Chondrocyte (in vitro differentiated cells): Measurements from ENCODE around the gene OXSR1. TPM values are rescaled to one million over a fixed set of nuclear protein-coding genes. Genes with fewer than 3 reads are reported as not detected.

ENCODE experiments used
- DNase-seq: peaks from one replicate; pipeline ENCODE4 v3.0.0; 2021; ENCODE audit warnings: mixed read lengths, low spot score
- H3K27ac Mint-ChIP-seq: one replicate; pipeline ENCODE4 v1.8.0; 2021; ENCODE audit warnings: mild to moderate bottlenecking, moderate library complexity, mixed read lengths; ENCODE audit not compliant: unreplicated experiment
- H3K27me3 Mint-ChIP-seq: 2 replicates; pipeline ENCODE4 v1.8.0; 2021; ENCODE audit warnings: low read depth, mixed read lengths
- H3K36me3 Mint-ChIP-seq: 2 replicates; pipeline ENCODE4 v1.8.0; 2021; ENCODE audit warnings: low read depth, mixed read lengths
- H3K4me1 Mint-ChIP-seq: 2 replicates; pipeline ENCODE4 v1.8.0; 2021; ENCODE audit warnings: low read depth, mild to moderate bottlenecking, mixed read lengths
- H3K4me3 Mint-ChIP-seq: one replicate; pipeline ENCODE4 v1.8.0; 2021; ENCODE audit warnings: mild to moderate bottlenecking, moderate library complexity, mixed read lengths; ENCODE audit not compliant: unreplicated experiment
- H3K9me3 Mint-ChIP-seq: 2 replicates; pipeline ENCODE4 v1.8.0; 2021; ENCODE audit warnings: low read depth, mixed read lengths
- total RNA-seq: library from RNA; stranded (reverse); gene quantifications from 3 replicates; pipeline ENCODE4 v1.2.1, GENCODE V29; 2021
- TF ChIP-seq, protein P1 (sequence below): fragments of 200-600 bp; sonication (generic); IDR thresholded peaks from 2 replicates; pipeline ENCODE4 v1.5.0; 2021; ENCODE audit warnings: antibody characterized with exemption, mild to moderate bottlenecking, moderate library complexity

OXSR1 gene
- total RNA-seq, 1 donor from 2014 or later, result 76.0 TPM

DNA sequence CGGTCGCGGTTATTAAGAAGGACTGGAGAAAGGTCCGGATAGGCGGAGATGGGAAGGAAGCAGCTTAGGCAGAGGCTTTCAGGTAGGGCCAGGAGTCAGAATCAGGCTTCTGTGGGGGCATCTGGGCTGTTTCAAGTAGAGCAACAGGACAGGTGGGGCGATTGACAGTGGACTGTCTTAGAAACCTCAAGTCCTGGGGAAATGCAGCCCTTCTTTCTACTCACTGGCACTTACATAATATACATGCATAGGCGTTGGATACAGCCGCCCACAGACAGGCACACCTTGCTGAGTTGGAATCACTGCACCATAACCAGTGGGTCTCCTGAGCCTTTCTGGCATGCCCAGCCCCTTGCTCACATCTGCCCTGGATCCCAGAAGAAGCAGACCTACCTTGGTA lies 26.1 kb upstream of the OXSR1 start:
- Mint-ChIP-seq H3K4me1 (peaks cover 40% of the 10 kb centered on the region), H3K36me3 (peaks cover 10% of the 10 kb centered on the region), H3K9me3 (no peaks in the 10 kb centered on the region), H3K27ac (no peak overlapping the region), H3K4me3 (peak overlapping the region; percentile 96), H3K27me3 (no peaks in the 10 kb centered on the region)
- no peak for DNase-seq
- TF ChIP-seq, protein P1, sequence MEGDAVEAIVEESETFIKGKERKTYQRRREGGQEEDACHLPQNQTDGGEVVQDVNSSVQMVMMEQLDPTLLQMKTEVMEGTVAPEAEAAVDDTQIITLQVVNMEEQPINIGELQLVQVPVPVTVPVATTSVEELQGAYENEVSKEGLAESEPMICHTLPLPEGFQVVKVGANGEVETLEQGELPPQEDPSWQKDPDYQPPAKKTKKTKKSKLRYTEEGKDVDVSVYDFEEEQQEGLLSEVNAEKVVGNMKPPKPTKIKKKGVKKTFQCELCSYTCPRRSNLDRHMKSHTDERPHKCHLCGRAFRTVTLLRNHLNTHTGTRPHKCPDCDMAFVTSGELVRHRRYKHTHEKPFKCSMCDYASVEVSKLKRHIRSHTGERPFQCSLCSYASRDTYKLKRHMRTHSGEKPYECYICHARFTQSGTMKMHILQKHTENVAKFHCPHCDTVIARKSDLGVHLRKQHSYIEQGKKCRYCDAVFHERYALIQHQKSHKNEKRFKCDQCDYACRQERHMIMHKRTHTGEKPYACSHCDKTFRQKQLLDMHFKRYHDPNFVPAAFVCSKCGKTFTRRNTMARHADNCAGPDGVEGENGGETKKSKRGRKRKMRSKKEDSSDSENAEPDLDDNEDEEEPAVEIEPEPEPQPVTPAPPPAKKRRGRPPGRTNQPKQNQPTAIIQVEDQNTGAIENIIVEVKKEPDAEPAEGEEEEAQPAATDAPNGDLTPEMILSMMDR, result no peak

- Mint-ChIP-seq H3K27me3 (no peaks in the 10 kb centered on the region), H3K4me3 (peak overlapping the region; percentile 96), H3K27ac (no peak overlapping the region), H3K9me3 (no peaks in the 10 kb centered on the region), H3K4me1 (peaks cover 35% of the 10 kb centered on the region), H3K36me3 (peaks cover 8% of the 10 kb centered on the region)
- no peak for DNase-seq
- TF ChIP-seq, protein P1, result no peak
These were observed 25.7 kb upstream of the OXSR1 start for GRCh38 chr3:38139652-38140051.

DNA sequence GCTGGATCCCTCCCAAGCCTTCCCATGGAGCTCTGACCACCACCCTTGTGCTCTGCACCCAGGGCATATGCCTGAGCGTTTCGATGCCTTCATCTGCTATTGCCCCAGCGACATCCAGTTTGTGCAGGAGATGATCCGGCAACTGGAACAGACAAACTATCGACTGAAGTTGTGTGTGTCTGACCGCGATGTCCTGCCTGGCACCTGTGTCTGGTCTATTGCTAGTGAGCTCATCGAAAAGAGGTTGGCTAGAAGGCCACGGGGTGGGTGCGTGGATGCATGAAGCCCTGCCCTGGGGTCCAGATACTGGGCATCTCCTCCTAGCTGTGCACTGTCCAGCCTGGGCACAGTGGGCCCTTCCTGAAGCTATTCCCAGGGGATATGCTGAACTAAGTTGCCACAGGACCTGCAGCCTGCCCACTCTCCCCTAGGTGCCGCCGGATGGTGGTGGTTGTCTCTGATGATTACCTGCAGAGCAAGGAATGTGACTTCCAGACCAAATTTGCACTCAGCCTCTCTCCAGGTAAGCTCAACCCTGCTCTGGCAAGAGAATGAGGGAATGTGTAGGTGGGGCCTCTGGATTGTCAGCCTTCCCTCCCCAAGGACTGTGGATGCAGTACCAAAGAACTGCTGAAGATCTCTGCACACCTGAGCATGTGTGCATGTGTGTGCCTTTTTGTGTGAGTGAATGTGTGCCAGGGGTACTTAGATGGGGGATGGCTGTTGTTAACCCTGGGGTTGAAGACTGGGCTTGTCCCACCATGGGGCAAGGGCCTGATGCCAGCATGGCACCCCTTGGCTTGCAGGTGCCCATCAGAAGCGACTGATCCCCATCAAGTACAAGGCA lies 24.8 kb upstream of the OXSR1 start:
- H3K27ac Mint-ChIP-seq, result no peak overlapping the region
- H3K9me3 Mint-ChIP-seq, result peaks cover under 1% of the 10 kb centered on the region
- TF ChIP-seq, protein P1, result no peak
- DNase-seq, result no peak
- H3K27me3 Mint-ChIP-seq, result no peaks in the 10 kb centered on the region
- H3K36me3 Mint-ChIP-seq, result peaks cover 8% of the 10 kb centered on the region
- peaks cover 29% of the 10 kb centered on the region for H3K4me1 Mint-ChIP-seq
- no peak overlapping the region for H3K4me3 Mint-ChIP-seq

DNA sequence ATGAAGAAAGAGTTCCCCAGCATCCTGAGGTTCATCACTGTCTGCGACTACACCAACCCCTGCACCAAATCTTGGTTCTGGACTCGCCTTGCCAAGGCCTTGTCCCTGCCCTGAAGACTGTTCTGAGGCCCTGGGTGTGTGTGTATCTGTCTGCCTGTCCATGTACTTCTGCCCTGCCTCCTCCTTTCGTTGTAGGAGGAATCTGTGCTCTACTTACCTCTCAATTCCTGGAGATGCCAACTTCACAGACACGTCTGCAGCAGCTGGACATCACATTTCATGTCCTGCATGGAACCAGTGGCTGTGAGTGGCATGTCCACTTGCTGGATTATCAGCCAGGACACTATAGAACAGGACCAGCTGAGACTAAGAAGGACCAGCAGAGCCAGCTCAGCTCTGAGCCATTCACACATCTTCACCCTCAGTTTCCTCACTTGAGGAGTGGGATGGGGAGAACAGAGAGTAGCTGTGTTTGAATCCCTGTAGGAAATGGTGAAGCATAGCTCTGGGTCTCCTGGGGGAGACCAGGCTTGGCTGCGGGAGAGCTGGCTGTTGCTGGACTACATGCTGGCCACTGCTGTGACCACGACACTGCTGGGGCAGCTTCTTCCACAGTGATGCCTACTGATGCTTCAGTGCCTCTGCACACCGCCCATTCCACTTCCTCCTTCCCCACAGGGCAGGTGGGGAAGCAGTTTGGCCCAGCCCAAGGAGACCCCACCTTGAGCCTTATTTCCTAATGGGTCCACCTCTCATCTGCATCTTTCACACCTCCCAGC lies 24.0 kb upstream of the OXSR1 start:
- peaks cover 8% of the 10 kb centered on the region for H3K36me3 Mint-ChIP-seq
- no peak overlapping the region for H3K4me3 Mint-ChIP-seq
- H3K27me3 Mint-ChIP-seq, result no peaks in the 10 kb centered on the region
- H3K27ac Mint-ChIP-seq, result no peak overlapping the region
- peaks cover 21% of the 10 kb centered on the region for H3K4me1 Mint-ChIP-seq
- DNase-seq, result no peak
- TF ChIP-seq, protein P1, result no peak
- peaks cover 9% of the 10 kb centered on the region for H3K9me3 Mint-ChIP-seq

- Mint-ChIP-seq H3K27me3 (no peaks in the 10 kb centered on the region), H3K27ac (no peak overlapping the region), H3K4me3 (no peak overlapping the region), H3K4me1 (peaks cover 20% of the 10 kb centered on the region), H3K36me3 (peaks cover 11% of the 10 kb centered on the region), H3K9me3 (peaks cover 14% of the 10 kb centered on the region)
- TF ChIP-seq, protein P1, result no peak
- DNase-seq, result no peak
These were observed 23.4 kb upstream of the OXSR1 start for GRCh38 chr3:38141952-38142273.
